Endothelial cell of umbilical vein (primary cell): ENCODE results near the gene KMT5C. TPM values are rescaled to one million over a fixed set of nuclear protein-coding genes. Genes with fewer than 3 reads are reported as not detected.

Experiments used
- BruUV-seq: library from RNA; stranded (reverse); fragments of 400-500 nt; replicated peaks from 2 replicates; lab custom pipeline; 2021; lab: Mats Ljungman, UMichigan
- CTCF ChIA-PET: fragments of 300-600, 350-600 bp; sonication (Branson Sonifier 250); formaldehyde crosslinking; loops from one replicate; lab custom pipeline; 2021; ENCODE audit warnings: antibody characterized with exemption, inconsistent platforms; lab: Charles Lee
- POLR2A ChIA-PET: fragments of 300-600, 350-600 bp; sonication (Branson Sonifier 250); formaldehyde crosslinking; loops from one replicate; lab custom pipeline; 2021; ENCODE audit warnings: antibody characterized with exemption, inconsistent platforms; lab: Charles Lee
- DNase-seq: peaks from one replicate; pipeline ENCODE4 v3.0.0-alpha.2; 2011; ENCODE audit warnings: low read depth, low spot score
- FAIRE-seq: peaks from 2 replicates; lab custom pipeline; 2011; peaks lifted over from hg19 to GRCh38; lab: Jason Lieb, UNC
- H2AFZ ChIP-seq: 2 replicates; pipeline ENCODE4 v1.6.0; 2012; ENCODE audit warnings: low read depth, low read length, control low read depth, inconsistent platforms
- H3K27ac ChIP-seq: 2 replicates; pipeline ENCODE4 v1.5.1; 2011; ENCODE audit warnings: low read depth, mild to moderate bottlenecking, control low read depth, low read length, moderate library complexity; ENCODE audit not compliant: insufficient read depth
- H3K27me3 ChIP-seq, 2 experiments: 2 replicates each; pipeline versions ENCODE4 v1.6.0 to v1.6.1; 2011; ENCODE audit warnings: low read length in 2 of 2, mixed read lengths in 1 of 2; ENCODE audit not compliant: control insufficient read depth in 2 of 2, insufficient read depth in 2 of 2
- H3K36me3 ChIP-seq, 2 experiments: 2 replicates in 1 of 2; 3 replicates in 1 of 2; pipeline ENCODE4 v1.5.1; 2011; ENCODE audit warnings: low read length in 2 of 2, mild to moderate bottlenecking in 1 of 2, moderate library complexity in 1 of 2; ENCODE audit not compliant: control insufficient read depth in 2 of 2, insufficient read depth in 2 of 2; ENCODE audit errors: extremely low read depth in 1 of 2
- H3K4me1 ChIP-seq: 3 replicates; pipeline ENCODE4 v1.5.1; 2011; ENCODE audit warnings: mild to moderate bottlenecking, low read length; ENCODE audit not compliant: control insufficient read depth, insufficient read depth; ENCODE audit errors: extremely low read depth
- H3K4me2 ChIP-seq: 2 replicates; pipeline ENCODE4 v1.6.1; 2011; ENCODE audit warnings: low read length, control low read depth, mixed read lengths; ENCODE audit not compliant: insufficient read depth
- H3K4me3 ChIP-seq, 3 experiments: fragments of 200-600 bp in 1 of 3; sonication (generic), shearing (Covaris generic) in 1 of 3; replicated peaks in 1 of 3; 2 replicates each; pipeline ENCODE4 v1.5.1; 2011 to 2016; ENCODE audit warnings: control low read depth in 3 of 3, low read length in 3 of 3, mild to moderate bottlenecking in 2 of 3, inconsistent platforms in 1 of 3, low read depth in 1 of 3, moderate library complexity in 1 of 3; ENCODE audit not compliant: insufficient read depth in 1 of 3
- H3K79me2 ChIP-seq: 2 replicates; pipeline ENCODE4 v1.6.0; 2012; ENCODE audit warnings: low read length, inconsistent platforms; ENCODE audit not compliant: control insufficient read depth, insufficient read depth
- H3K9ac ChIP-seq: replicated peaks from 2 replicates; pipeline ENCODE3; 2011; ENCODE audit warnings: low read length, control low read depth; ENCODE audit not compliant: insufficient read depth; ENCODE audit errors: extremely low read depth
- H3K9me1 ChIP-seq: replicated peaks from 3 replicates; pipeline ENCODE4 v1.6.0; 2011; ENCODE audit warnings: mild to moderate bottlenecking, low read length; ENCODE audit not compliant: control insufficient read depth, insufficient read depth; ENCODE audit errors: extremely low read depth
- H3K9me3 ChIP-seq: replicated peaks from 2 replicates; pipeline ENCODE4 v1.5.1; 2012; ENCODE audit warnings: low read length, inconsistent platforms; ENCODE audit not compliant: control insufficient read depth, insufficient read depth
- H4K20me1 ChIP-seq: replicated peaks from 2 replicates; pipeline ENCODE3; 2011; ENCODE audit warnings: mild to moderate bottlenecking, low read length; ENCODE audit not compliant: control insufficient read depth, insufficient read depth; ENCODE audit errors: extremely low read depth
- EZH2 ChIP-seq: IDR thresholded peaks from 2 replicates; pipeline ENCODE4 v1.6.1; 2012; ENCODE audit warnings: borderline replicate concordance, low read depth, mild to moderate bottlenecking, moderate library complexity, low read length, inconsistent platforms; ENCODE audit not compliant: severe bottlenecking
- FOS ChIP-seq: IDR thresholded peaks from 2 replicates; pipeline ENCODE4 v1.6.1; 2011; ENCODE audit warnings: mild to moderate bottlenecking, low read length, moderate library complexity, borderline replicate concordance; ENCODE audit not compliant: insufficient read depth
- GATA2 ChIP-seq: IDR thresholded peaks from 2 replicates; pipeline ENCODE4 v1.7.0; 2011; ENCODE audit warnings: low read depth, mild to moderate bottlenecking, moderate library complexity, mixed read lengths, low read length; ENCODE audit not compliant: insufficient read length, insufficient read depth
- JUN ChIP-seq: IDR thresholded peaks from 2 replicates; pipeline ENCODE4 v1.6.1; 2011; ENCODE audit warnings: borderline replicate concordance, low read depth; ENCODE audit not compliant: insufficient read length, insufficient read depth
- MYC ChIP-seq: IDR thresholded peaks from one replicate; pipeline ENCODE4 v1.6.1; 2011; ENCODE audit warnings: mild to moderate bottlenecking, low read depth, low read length
- POLR2A ChIP-seq: IDR thresholded peaks from 2 replicates; pipeline ENCODE4 v1.6.1; 2012; ENCODE audit warnings: low read depth, mild to moderate bottlenecking, control low read depth, low read length
- POLR2AphosphoS5 ChIP-seq: IDR thresholded peaks from 2 replicates; pipeline ENCODE4 v1.6.1; 2012; ENCODE audit warnings: low read depth, mild to moderate bottlenecking, control low read depth, low read length, moderate library complexity; ENCODE audit not compliant: insufficient read depth
- dilution Hi-C: fragments of 300-500 bp; cut with MboI; formaldehyde crosslinking; loops from one replicate; pipeline ENCODE4 v1.15.0; 2019; ENCODE audit warnings: low sequenced_read_pairs; ENCODE audit not compliant: extremely low pct_ligation_motif_present
- intact Hi-C: fragments of 100-400 bp; cut with micrococcal nuclease; formaldehyde crosslinking; loops from one replicate; pipeline ENCODE4 v1.10.0; 2022
- polyA plus RNA-seq, 4 experiments: library from polyadenylated mRNA; depleted of rRNA in 3 of 4; stranded (reverse) in 3 of 4; unstranded in 1 of 4; fragments of >200 nt; gene quantifications; 2 replicates each; pipeline versions ENCODE4 v1.2.1 to v1.2.3, GENCODE V29; 2011 to 2012; ENCODE audit warnings: missing spikeins in 1 of 4
- total RNA-seq: library from RNA; stranded (reverse); gene quantifications from 2 replicates; pipeline ENCODE4 v1.2.3, GENCODE V29; 2021
- TF ChIP-seq, protein P1 (sequence below), 2 donors: IDR thresholded peaks; 1 replicate in 1 of 2; 2 replicates in 1 of 2; pipeline ENCODE4 v1.5.1; 2011; ENCODE audit warnings: low read length in 2 of 2, mild to moderate bottlenecking in 2 of 2, moderate library complexity in 2 of 2, control low read depth in 1 of 2, inconsistent platforms in 1 of 2, low read depth in 1 of 2; ENCODE audit not compliant: insufficient read depth in 1 of 2; ENCODE audit errors: extremely low read depth in 1 of 2
- TF ChIP-seq, protein P2 (sequence below): IDR thresholded peaks from 2 replicates; pipeline ENCODE4 v1.6.1; 2011; ENCODE audit not compliant: insufficient read depth, insufficient read length

KMT5C gene
- total and polyA plus RNA-seq, 2 donors (not counting 3 experiments of a cell fraction or from before 2014, with no cell fraction given), result 7.2 to 13.5 TPM

DNA sequence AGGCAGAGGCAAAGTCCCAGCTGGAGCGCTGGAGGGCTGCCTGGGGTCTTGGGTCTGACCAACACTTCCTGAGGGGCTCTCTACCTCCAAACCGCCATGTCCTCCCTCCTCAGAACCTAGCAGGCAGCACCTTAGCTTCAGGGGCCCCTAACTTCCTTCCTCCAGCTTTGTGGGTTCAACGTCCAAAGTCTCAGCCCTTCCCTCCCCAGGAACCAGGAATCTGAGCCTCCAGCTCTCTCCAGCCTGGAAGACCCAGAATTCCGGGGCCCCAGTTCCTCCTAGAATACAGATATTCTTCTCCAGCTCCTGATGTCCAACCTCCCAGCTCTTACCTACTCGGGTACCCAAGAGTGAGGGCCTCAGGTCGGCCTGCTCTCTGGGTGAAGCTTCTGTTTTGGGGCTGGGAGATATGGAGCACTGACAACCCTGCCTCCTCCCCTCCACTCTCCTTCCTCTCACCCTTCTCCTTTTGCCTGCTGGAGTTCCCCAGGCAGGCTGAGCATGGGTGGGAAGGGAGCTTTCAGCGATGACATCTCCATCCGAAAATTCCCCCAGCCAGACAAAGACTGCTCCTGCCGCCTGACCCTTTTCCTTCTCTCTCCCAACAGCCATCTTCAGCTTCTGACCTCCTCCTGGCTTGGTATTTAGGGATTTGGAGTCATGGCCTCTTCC is 18.1 kb upstream of the KMT5C start:
- Histone ChIP-seq H3K36me3 (no peaks in the 10 kb centered on the region), H3K4me1 (no peaks in the 10 kb centered on the region), H3K27ac (no peak overlapping the region), H3K4me2 (no peak overlapping the region), H3K27me3 (peaks cover 0 to 2% of the 10 kb centered on the region in 2 experiments), H3K9me1 (no peaks in the 10 kb centered on the region), H4K20me1 (no peaks in the 10 kb centered on the region), H3K79me2 (no peaks in the 10 kb centered on the region), H3K9ac (no peak overlapping the region), H2AFZ (no peak overlapping the region), H3K9me3 (no peaks in the 10 kb centered on the region), H3K4me3 (no peak overlapping the region)
- FAIRE-seq (no peak), DNase-seq (no peak)
- ChIA-PET POLR2A (interaction anchor here (0.6 kb wide), 1 partner anchor 62 kb away, joined by 7 read pairs; no protein-coding TSS in a partner anchor), CTCF (interaction anchor here (1.9 to 3.0 kb wide), 4 partner anchors 11 to 97 kb away, joined by 5 to 17 read pairs (median 8); partner anchors contain the start of gene KMT5C)
- intact Hi-C loops (no loop called here), dilution Hi-C loops (no loop called here)
- BruUV-seq, result no TSS peak
- TF ChIP-seq EZH2 (no peak), MYC (no peak), POLR2A (no peak), POLR2AphosphoS5 (no peak), JUN (no peak), FOS (no peak), GATA2 (no peak)
- TF ChIP-seq, protein P1, sequence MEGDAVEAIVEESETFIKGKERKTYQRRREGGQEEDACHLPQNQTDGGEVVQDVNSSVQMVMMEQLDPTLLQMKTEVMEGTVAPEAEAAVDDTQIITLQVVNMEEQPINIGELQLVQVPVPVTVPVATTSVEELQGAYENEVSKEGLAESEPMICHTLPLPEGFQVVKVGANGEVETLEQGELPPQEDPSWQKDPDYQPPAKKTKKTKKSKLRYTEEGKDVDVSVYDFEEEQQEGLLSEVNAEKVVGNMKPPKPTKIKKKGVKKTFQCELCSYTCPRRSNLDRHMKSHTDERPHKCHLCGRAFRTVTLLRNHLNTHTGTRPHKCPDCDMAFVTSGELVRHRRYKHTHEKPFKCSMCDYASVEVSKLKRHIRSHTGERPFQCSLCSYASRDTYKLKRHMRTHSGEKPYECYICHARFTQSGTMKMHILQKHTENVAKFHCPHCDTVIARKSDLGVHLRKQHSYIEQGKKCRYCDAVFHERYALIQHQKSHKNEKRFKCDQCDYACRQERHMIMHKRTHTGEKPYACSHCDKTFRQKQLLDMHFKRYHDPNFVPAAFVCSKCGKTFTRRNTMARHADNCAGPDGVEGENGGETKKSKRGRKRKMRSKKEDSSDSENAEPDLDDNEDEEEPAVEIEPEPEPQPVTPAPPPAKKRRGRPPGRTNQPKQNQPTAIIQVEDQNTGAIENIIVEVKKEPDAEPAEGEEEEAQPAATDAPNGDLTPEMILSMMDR (IDR thresholded peaks at IDR 0.05; ENCODE audit: extremely low read depth in 1 of 2, insufficient read depth in 1 of 2, low read depth in 1 of 2, low read length in 2 of 2), result no peak
- TF ChIP-seq, protein P2, sequence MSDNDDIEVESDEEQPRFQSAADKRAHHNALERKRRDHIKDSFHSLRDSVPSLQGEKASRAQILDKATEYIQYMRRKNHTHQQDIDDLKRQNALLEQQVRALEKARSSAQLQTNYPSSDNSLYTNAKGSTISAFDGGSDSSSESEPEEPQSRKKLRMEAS, result no peak
